Peyer's patch (tissue), 4 donors: ENCODE data around the gene ZNF75A. TPM values are rescaled to one million over a fixed set of nuclear protein-coding genes. Genes with fewer than 3 reads are reported as not detected.

Source experiments
- DNase-seq, 3 donors: peaks; one replicate each; pipeline ENCODE4 v3.0.0-alpha.2; 2017 to 2019
- H3K27ac ChIP-seq, 4 donors: fragments of 200-600 bp; sonication (generic); one replicate each; pipeline ENCODE4 v1.5.1; 2016 to 2019
- H3K27me3 ChIP-seq, 2 donors: fragments of 200-600 bp; sonication (generic); one replicate each; pipeline ENCODE4 v1.5.1; 2019
- H3K36me3 ChIP-seq, 3 donors: fragments of 200-600 bp; sonication (generic); one replicate each; pipeline ENCODE4 v1.5.1; 2016 to 2019
- H3K4me1 ChIP-seq, 4 donors: fragments of 200-600 bp; sonication (generic); one replicate each; pipeline ENCODE4 v1.5.1; 2016 to 2019
- H3K4me3 ChIP-seq, 4 donors: fragments of 200-600 bp; sonication (generic); 1 replicate in 3 of 4; 2 replicates in 1 of 4; pipeline ENCODE4 v1.5.1; 2016 to 2019; ENCODE audit warnings: mild to moderate bottlenecking in 1 of 4
- H3K9me3 ChIP-seq, 4 donors: fragments of 200-600 bp; sonication (generic); one replicate each; pipeline ENCODE4 v1.5.1; 2016 to 2019; ENCODE audit warnings: mild to moderate bottlenecking in 1 of 4
- CTCF ChIP-seq, 6 experiments: fragments of 450-650 bp in 4 of 6; fragments of 200-600 bp in 2 of 6; sonication (generic) in 1 of 6; IDR thresholded peaks; one replicate each; pipeline ENCODE4 v1.5.1; 2017 to 2019; ENCODE audit warnings: antibody characterized with exemption in 6 of 6, mild to moderate bottlenecking in 3 of 6, moderate library complexity in 1 of 6
- POLR2A ChIP-seq, 2 donors: fragments of 450-650 bp; IDR thresholded peaks; one replicate each; pipeline ENCODE4 v1.5.1; 2017; ENCODE audit warnings: antibody characterized with exemption in 2 of 2, mild to moderate bottlenecking in 2 of 2, moderate library complexity in 2 of 2
- total RNA-seq, 4 donors: library from RNA; depleted of rRNA; stranded (reverse); fragments of >200 nt; gene quantifications; one replicate each; pipeline ENCODE4 v1.1.0, GENCODE V29; 2016

Gene ZNF75A
- total RNA-seq, 4 donors from 2014 or later = 19.3 to 56.9 (median 41.6) TPM

- Histone ChIP-seq H3K4me3 (no peak overlapping the region), H3K27me3 (no peaks in the 10 kb centered on the region)
Observed at GRCh38 chr16:3274947-3275346, 30.4 kb upstream of the ZNF75A start.

GRCh38 chr16:3276679-3277078, 28.6 kb upstream of the ZNF75A start:
- Histone ChIP-seq H3K36me3 (no peaks in the 10 kb centered on the region), H3K27me3 (no peaks in the 10 kb centered on the region), H3K27ac (no peak overlapping the region), H3K4me1 (no peaks in the 10 kb centered on the region), H3K9me3 (no peaks in the 10 kb centered on the region), H3K4me3 (no peak overlapping the region)
- TF ChIP-seq POLR2A (IDR thresholded peaks at IDR 0.05) = no peak
- TF ChIP-seq CTCF (IDR thresholded peaks at IDR 0.05) = no peak
- DNase-seq = no peak

More at GRCh38 chr16:3274947-3275346, 30.4 kb upstream of the ZNF75A start:
- no peaks in the 10 kb centered on the region for H3K4me1 ChIP-seq
- TF ChIP-seq CTCF (IDR thresholded peaks at IDR 0.05) (no peak), POLR2A (IDR thresholded peaks at IDR 0.05) (no peak)
- H3K9me3 ChIP-seq = no peaks in the 10 kb centered on the region
- peak in 1 of 3 donors; percentile 2 for DNase-seq
- no peaks in the 10 kb centered on the region for H3K36me3 ChIP-seq
- H3K27ac ChIP-seq = no peak overlapping the region

GRCh38 chr16:3281222-3281820, 24.0 kb upstream of the ZNF75A start:
- H3K4me3 ChIP-seq = no peak overlapping the region
- no peaks in the 10 kb centered on the region for H3K9me3 ChIP-seq
- no peak for DNase-seq
- peaks cover 0 to 13% (median 0%) of the 10 kb centered on the region in 3 donors for H3K36me3 ChIP-seq
- H3K27ac ChIP-seq = no peak overlapping the region
- H3K27me3 ChIP-seq = no peaks in the 10 kb centered on the region
- peaks cover 0 to 17% (median 9%) of the 10 kb centered on the region in 4 donors for H3K4me1 ChIP-seq
- no peak for TF ChIP-seq CTCF (IDR thresholded peaks at IDR 0.05)
- TF ChIP-seq POLR2A (IDR thresholded peaks at IDR 0.05) = no peak

- H3K27ac ChIP-seq = peak overlapping the region; percentile 96 to 99 (median 98)
- H3K9me3 ChIP-seq = peaks cover 0 to 4% (median 0%) of the 10 kb centered on the region in 4 donors
- TF ChIP-seq CTCF (IDR thresholded peaks at IDR 0.05) = no peak
- TF ChIP-seq POLR2A (IDR thresholded peaks at IDR 0.05) = no peak
- peaks cover 0 to 17% (median 9%) of the 10 kb centered on the region in 4 donors for H3K4me1 ChIP-seq
- H3K36me3 ChIP-seq = peaks cover 0 to 22% (median 0%) of the 10 kb centered on the region in 3 donors
- no peak for DNase-seq
- H3K27me3 ChIP-seq = no peaks in the 10 kb centered on the region
- H3K4me3 ChIP-seq = peak overlapping the region; percentile 68 to 99 (median 89)
Observed at GRCh38 chr16:3282103-3282729, 23.1 kb upstream of the ZNF75A start.

- TF ChIP-seq POLR2A (IDR thresholded peaks at IDR 0.05) = peak; percentile 53 to 56
- peak in 3 of 6 experiments; percentile 3 to 20 (median 12) for TF ChIP-seq CTCF (IDR thresholded peaks at IDR 0.05)
- Histone ChIP-seq H3K4me1 (peaks cover 0 to 17% (median 9%) of the 10 kb centered on the region in 4 donors), H3K9me3 (peaks cover 0 to 4% (median 0%) of the 10 kb centered on the region in 4 donors), H3K36me3 (peaks cover 0 to 28% (median 0%) of the 10 kb centered on the region in 3 donors), H3K27me3 (no peaks in the 10 kb centered on the region), H3K4me3 (peak within 1 kb of the TSS; percentile 68 to 99 (median 89)), H3K27ac (peak within 1 kb of the TSS; percentile 96 to 99 (median 98))
- peak; percentile 92 to 97 (median 97) for DNase-seq
Observed at GRCh38 chr16:3282730-3283542, 22.4 kb upstream of the ZNF75A start, which contains the start of gene ZNF263. Gene ZNF263 (plus strand): TSS chr16:3283491. CDS start chr16:3283819, 328 bp downstream.
